KMS-11 (cell line): ENCODE measurements around the gene SCAMP1.

Source experiments
- H2AFZ ChIP-seq: fragments of 200-600 bp; sonication (generic); 2 replicates; pipeline ENCODE4 v1.6.1; 2016; ENCODE audit warnings: antibody characterized with exemption, mixed run types, low read depth
- H3K27ac ChIP-seq: fragments of 200-600 bp; sonication (generic); 2 replicates; pipeline ENCODE4 v1.6.1; 2016; ENCODE audit warnings: mild to moderate bottlenecking, mixed run types
- H3K27me3 ChIP-seq: fragments of 200-600 bp; sonication (generic); 2 replicates; pipeline ENCODE4 v1.6.1; 2017; ENCODE audit warnings: mild to moderate bottlenecking, low read depth, mixed run types, moderate library complexity; ENCODE audit not compliant: insufficient read depth
- H3K36me3 ChIP-seq: fragments of 200-600 bp; sonication (generic); 2 replicates; pipeline ENCODE4 v1.6.1; 2017; ENCODE audit warnings: mild to moderate bottlenecking, mixed run types; ENCODE audit not compliant: insufficient read depth
- H3K4me1 ChIP-seq: fragments of 200-600 bp; sonication (generic); 2 replicates; pipeline ENCODE4 v1.6.1; 2016; ENCODE audit warnings: mild to moderate bottlenecking, low read depth, mixed run types; ENCODE audit not compliant: poor library complexity, severe bottlenecking
- H3K4me2 ChIP-seq: fragments of 200-600 bp; sonication (generic); 2 replicates; pipeline ENCODE4 v1.7.0; 2016; ENCODE audit warnings: mild to moderate bottlenecking, mixed run types
- H3K4me3 ChIP-seq: fragments of 200-600 bp; sonication (generic); IDR thresholded peaks from 2 replicates; pipeline ENCODE4 v1.6.1; 2017; ENCODE audit warnings: low read depth, low read length, mixed read lengths; ENCODE audit not compliant: insufficient read depth
- H3K79me2 ChIP-seq: fragments of 200-600 bp; sonication (generic); 2 replicates; pipeline ENCODE4 v1.6.1; 2016; ENCODE audit warnings: low read depth, mixed run types; ENCODE audit not compliant: insufficient read depth
- H3K9ac ChIP-seq: fragments of 200-600 bp; sonication (generic); 2 replicates; pipeline ENCODE4 v1.6.1; 2016; ENCODE audit warnings: mild to moderate bottlenecking, mixed run types
- H4K20me1 ChIP-seq: fragments of 200-600 bp; sonication (generic); 2 replicates; pipeline ENCODE4 v1.6.1; 2016; ENCODE audit warnings: mild to moderate bottlenecking, mixed run types; ENCODE audit not compliant: insufficient read depth
- TF ChIP-seq, protein P1 (sequence below): fragments of 200-600 bp; sonication (generic); conservative IDR thresholded peaks from 2 replicates; pipeline ENCODE4 v1.6.1; 2017; ENCODE audit warnings: low read depth, mild to moderate bottlenecking, antibody characterized with exemption, low read length, moderate library complexity, mixed read lengths

Gene SCAMP1

DNA sequence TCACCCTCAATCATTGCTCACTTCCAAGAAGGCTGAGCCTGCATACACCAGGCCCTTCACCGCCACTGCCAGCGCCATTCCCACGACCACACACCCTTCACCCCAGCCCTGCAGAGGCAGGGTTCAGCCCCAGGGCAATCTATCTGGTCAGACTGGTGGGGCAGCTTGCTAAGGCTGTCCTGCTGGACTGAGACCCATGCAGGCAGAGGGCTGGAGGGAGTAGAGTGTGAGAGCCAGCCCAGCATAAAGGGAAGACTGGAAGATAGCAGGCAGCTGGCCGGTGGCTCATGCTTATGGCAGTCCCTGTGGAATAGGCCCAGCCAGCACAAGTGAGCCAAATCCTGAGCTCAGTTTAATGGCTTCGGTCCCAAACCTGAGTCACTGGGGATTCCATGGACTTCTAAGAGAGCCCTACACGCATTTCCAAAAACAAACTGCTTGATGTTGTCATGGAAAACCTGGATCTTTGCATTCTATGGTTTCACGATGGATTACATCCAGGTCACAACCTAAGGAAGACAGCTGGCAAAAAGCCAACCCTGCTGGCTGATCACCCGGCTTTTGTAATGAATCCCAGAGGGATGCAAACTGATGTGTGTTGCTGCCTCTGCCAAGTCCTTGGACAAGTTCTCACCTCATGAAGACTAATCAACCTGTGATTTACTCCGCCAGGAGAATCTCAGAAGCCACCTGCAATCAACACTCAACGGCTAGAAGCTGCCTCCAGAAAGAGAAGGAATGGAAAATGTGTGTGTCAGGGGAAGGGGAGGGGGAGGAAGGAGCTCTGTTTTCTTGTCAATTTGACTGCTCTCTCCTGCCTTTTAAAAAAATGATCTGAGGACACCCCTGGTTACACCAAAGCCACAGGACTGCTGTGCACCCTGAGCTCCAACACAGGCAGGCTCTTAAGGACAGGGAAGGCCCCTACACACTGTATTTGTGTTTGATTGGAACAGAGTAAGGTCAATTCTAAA, 144.6 kb downstream of the SCAMP1 start:
- H2AFZ ChIP-seq, result no peak overlapping the region
- TF ChIP-seq, protein P1, sequence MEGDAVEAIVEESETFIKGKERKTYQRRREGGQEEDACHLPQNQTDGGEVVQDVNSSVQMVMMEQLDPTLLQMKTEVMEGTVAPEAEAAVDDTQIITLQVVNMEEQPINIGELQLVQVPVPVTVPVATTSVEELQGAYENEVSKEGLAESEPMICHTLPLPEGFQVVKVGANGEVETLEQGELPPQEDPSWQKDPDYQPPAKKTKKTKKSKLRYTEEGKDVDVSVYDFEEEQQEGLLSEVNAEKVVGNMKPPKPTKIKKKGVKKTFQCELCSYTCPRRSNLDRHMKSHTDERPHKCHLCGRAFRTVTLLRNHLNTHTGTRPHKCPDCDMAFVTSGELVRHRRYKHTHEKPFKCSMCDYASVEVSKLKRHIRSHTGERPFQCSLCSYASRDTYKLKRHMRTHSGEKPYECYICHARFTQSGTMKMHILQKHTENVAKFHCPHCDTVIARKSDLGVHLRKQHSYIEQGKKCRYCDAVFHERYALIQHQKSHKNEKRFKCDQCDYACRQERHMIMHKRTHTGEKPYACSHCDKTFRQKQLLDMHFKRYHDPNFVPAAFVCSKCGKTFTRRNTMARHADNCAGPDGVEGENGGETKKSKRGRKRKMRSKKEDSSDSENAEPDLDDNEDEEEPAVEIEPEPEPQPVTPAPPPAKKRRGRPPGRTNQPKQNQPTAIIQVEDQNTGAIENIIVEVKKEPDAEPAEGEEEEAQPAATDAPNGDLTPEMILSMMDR, result no peak
- H3K4me3 ChIP-seq, result no peak overlapping the region
- H3K4me1 ChIP-seq, result peaks cover 1% of the 10 kb centered on the region
- no peaks in the 10 kb centered on the region for H3K79me2 ChIP-seq
- H3K27ac ChIP-seq, result no peak overlapping the region
- no peak overlapping the region for H3K9ac ChIP-seq
- H4K20me1 ChIP-seq, result no peaks in the 10 kb centered on the region
- no peaks in the 10 kb centered on the region for H3K36me3 ChIP-seq
- no peaks in the 10 kb centered on the region for H3K27me3 ChIP-seq
- no peak overlapping the region for H3K4me2 ChIP-seq

- no peaks in the 10 kb centered on the region for H3K79me2 ChIP-seq
- TF ChIP-seq, protein P1, result no peak
- H3K4me1 ChIP-seq, result peaks cover 9% of the 10 kb centered on the region
- H3K27ac ChIP-seq, result no peak overlapping the region
- H3K27me3 ChIP-seq, result no peaks in the 10 kb centered on the region
- no peak overlapping the region for H3K9ac ChIP-seq
- H3K36me3 ChIP-seq, result no peaks in the 10 kb centered on the region
- H3K4me2 ChIP-seq, result no peak overlapping the region
- H3K4me3 ChIP-seq, result no peak overlapping the region
- H4K20me1 ChIP-seq, result no peaks in the 10 kb centered on the region
- H2AFZ ChIP-seq, result no peak overlapping the region
Observed at GRCh38 chr5:78505860-78506259, 145.4 kb downstream of the SCAMP1 start.

- TF ChIP-seq, protein P1, result no peak
- Histone ChIP-seq H2AFZ (no peak overlapping the region), H3K27ac (no peak overlapping the region), H3K79me2 (no peaks in the 10 kb centered on the region), H3K4me2 (no peak overlapping the region), H4K20me1 (no peaks in the 10 kb centered on the region), H3K4me1 (peaks cover 9% of the 10 kb centered on the region), H3K36me3 (no peaks in the 10 kb centered on the region), H3K4me3 (no peak overlapping the region), H3K27me3 (no peaks in the 10 kb centered on the region), H3K9ac (no peak overlapping the region)
Observed at GRCh38 chr5:78506261-78507024, 146.0 kb downstream of the SCAMP1 start.

- H4K20me1 ChIP-seq, result no peaks in the 10 kb centered on the region
- H2AFZ ChIP-seq, result no peak overlapping the region
- no peaks in the 10 kb centered on the region for H3K27me3 ChIP-seq
- TF ChIP-seq, protein P1, result no peak
- H3K4me2 ChIP-seq, result no peak overlapping the region
- H3K4me3 ChIP-seq, result no peak overlapping the region
- peaks cover 9% of the 10 kb centered on the region for H3K4me1 ChIP-seq
- no peaks in the 10 kb centered on the region for H3K79me2 ChIP-seq
- H3K27ac ChIP-seq, result no peak overlapping the region
- no peak overlapping the region for H3K9ac ChIP-seq
- no peaks in the 10 kb centered on the region for H3K36me3 ChIP-seq
Observed at GRCh38 chr5:78507531-78507930, 147.1 kb downstream of the SCAMP1 start.
